OCI-LY7 (cell line): ENCODE data around the gene DCLRE1B. TPM values are rescaled to one million over a fixed set of nuclear protein-coding genes. Genes with fewer than 3 reads are reported as not detected.
A peak's percentile ranks its signal among the peaks of the same experiment; 100 is the strongest.

ENCODE experiments used
- BruUV-seq: library from RNA; stranded (reverse); fragments of 400-500 nt; replicated peaks from 2 replicates; lab custom pipeline; 2021; lab: Mats Ljungman, UMichigan
- CTCF ChIA-PET: fragments of 300-600 bp; sonication (Branson Sonifier 250); formaldehyde crosslinking; loops from one replicate; lab custom pipeline; 2022; ENCODE audit warnings: antibody characterized with exemption; ENCODE audit not compliant: unreplicated experiment; lab: Charles Lee
- POLR2A ChIA-PET: fragments of 300-600 bp; sonication (Branson Sonifier 250); formaldehyde crosslinking; loops from one replicate; lab custom pipeline; 2022; ENCODE audit warnings: antibody characterized with exemption; lab: Charles Lee
- DNase-seq: peaks from one replicate; pipeline ENCODE4 v3.0.0-alpha.2; 2015; ENCODE audit warnings: low spot score
- H2AFZ ChIP-seq: fragments of 200-600 bp; sonication (generic), shearing (Covaris generic); 2 replicates; pipeline ENCODE4 v1.6.1; 2014; ENCODE audit warnings: mild to moderate bottlenecking, antibody characterized with exemption, low read length, moderate library complexity
- H3K27ac ChIP-seq: fragments of 200-600 bp; sonication (generic); 2 replicates; pipeline ENCODE4 v1.5.1; 2014; ENCODE audit warnings: mixed run types, low read depth, mild to moderate bottlenecking, moderate library complexity, low read length, inconsistent platforms; ENCODE audit not compliant: poor library complexity, severe bottlenecking
- H3K36me3 ChIP-seq: fragments of 200-600 bp; sonication (generic); 2 replicates; pipeline ENCODE4 v1.6.1; 2014; ENCODE audit warnings: mild to moderate bottlenecking, antibody characterized with exemption, low read length, moderate library complexity, mixed read lengths; ENCODE audit not compliant: insufficient read depth
- H3K4me1 ChIP-seq: fragments of 200-600 bp; sonication (generic); 2 replicates; pipeline ENCODE4 v1.5.1; 2014; ENCODE audit warnings: mild to moderate bottlenecking, low read length; ENCODE audit not compliant: insufficient read depth, poor library complexity, severe bottlenecking
- H3K4me2 ChIP-seq: fragments of 200-600 bp; sonication (generic); 2 replicates; pipeline ENCODE4 v1.6.1; 2014; ENCODE audit warnings: mild to moderate bottlenecking, low read length
- H3K4me3 ChIP-seq: fragments of 200-600 bp; sonication (generic); 2 replicates; pipeline ENCODE4 v1.5.1; 2014; ENCODE audit warnings: mild to moderate bottlenecking, low read depth, low read length; ENCODE audit not compliant: poor library complexity, severe bottlenecking
- H3K79me2 ChIP-seq: fragments of 200-600 bp; sonication (generic); 2 replicates; pipeline ENCODE4 v1.6.1; 2016; ENCODE audit warnings: low read depth, mild to moderate bottlenecking, low read length, moderate library complexity, mixed read lengths; ENCODE audit not compliant: insufficient read depth
- H3K9me2 ChIP-seq: fragments of 200-600 bp; sonication (generic); 2 replicates; pipeline ENCODE4 v1.6.1; 2016; ENCODE audit warnings: mild to moderate bottlenecking, low read length, mixed read lengths; ENCODE audit not compliant: insufficient read depth
- H3K9me3 ChIP-seq: fragments of 200-600 bp; sonication (generic); 2 replicates; pipeline ENCODE4 v1.6.1; 2014; ENCODE audit warnings: mild to moderate bottlenecking, mixed run types, low read length, mixed read lengths
- H4K20me1 ChIP-seq: fragments of 200-600 bp; sonication (generic); 2 replicates; pipeline ENCODE4 v1.6.1; 2014; ENCODE audit warnings: mild to moderate bottlenecking, antibody characterized with exemption, low read length, moderate library complexity, mixed read lengths; ENCODE audit not compliant: insufficient read depth
- EZH2phosphoT487 ChIP-seq: fragments of 200-600 bp; sonication (generic); IDR thresholded peaks from 2 replicates; pipeline ENCODE4 v1.6.1; 2018; ENCODE audit warnings: low read depth, borderline replicate concordance, mild to moderate bottlenecking, mixed run types, antibody characterized with exemption, low read length, moderate library complexity, mixed read lengths
- intact Hi-C: fragments of 100-400 bp; cut with micrococcal nuclease; formaldehyde crosslinking; loops from one replicate; pipeline ENCODE4 v1.10.0; 2022; ENCODE audit not compliant: unreplicated experiment
- total RNA-seq, 2 experiments: library from RNA; depleted of rRNA in 1 of 2; stranded (reverse); fragments of >200 nt in 1 of 2; shearing (Covaris generic) in 1 of 2; gene quantifications; 2 replicates each; pipeline ENCODE4 v1.2.3, GENCODE V29; 2014 to 2022
- TF ChIP-seq, protein P1 (sequence below): fragments of 200-600 bp; sonication (generic); conservative IDR thresholded peaks from 2 replicates; pipeline ENCODE4 v1.5.1; 2014; ENCODE audit warnings: mild to moderate bottlenecking, antibody characterized with exemption, low read length, moderate library complexity, mixed read lengths

The DCLRE1B gene
- total RNA-seq, 2 experiments from 2014 or later = 17.3 to 20.8 TPM

DNA sequence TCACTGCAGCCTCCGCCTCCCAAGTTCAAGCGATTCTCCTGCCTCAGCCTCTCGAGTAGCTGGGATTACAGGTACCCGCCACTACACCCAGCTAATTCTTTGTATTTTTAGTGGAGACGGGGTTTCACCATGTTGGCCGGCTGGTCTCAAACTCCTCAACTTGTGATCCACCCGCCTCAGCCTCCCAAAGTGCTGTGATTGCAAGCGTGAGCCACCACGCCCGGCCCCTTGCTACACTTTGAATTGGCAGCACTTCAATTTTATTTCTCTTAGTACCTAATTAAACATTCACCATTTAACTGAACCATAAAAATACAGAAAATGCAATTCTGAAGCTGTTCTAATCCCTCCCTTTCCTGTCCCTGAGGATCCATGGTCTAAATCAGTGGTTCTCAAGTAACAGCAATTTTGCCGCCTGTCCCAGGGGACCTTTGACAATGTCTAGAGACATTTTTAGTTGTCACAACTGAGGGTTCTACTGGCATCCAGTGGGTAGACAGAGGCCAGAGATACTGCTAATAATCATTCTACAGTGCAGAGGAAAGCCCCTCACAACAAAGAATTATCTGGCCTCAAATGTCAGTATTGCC, 13.4 kb upstream of the DCLRE1B start:
- CTCF ChIA-PET = no interaction called here
- POLR2A ChIA-PET = interaction anchor here (0.6 to 1.2 kb wide), 8 partner anchors 12 to 817 kb away, joined by 3 to 6 read pairs (median 4); no protein-coding TSS in a partner anchor
- BruUV-seq = no TSS peak

DNA sequence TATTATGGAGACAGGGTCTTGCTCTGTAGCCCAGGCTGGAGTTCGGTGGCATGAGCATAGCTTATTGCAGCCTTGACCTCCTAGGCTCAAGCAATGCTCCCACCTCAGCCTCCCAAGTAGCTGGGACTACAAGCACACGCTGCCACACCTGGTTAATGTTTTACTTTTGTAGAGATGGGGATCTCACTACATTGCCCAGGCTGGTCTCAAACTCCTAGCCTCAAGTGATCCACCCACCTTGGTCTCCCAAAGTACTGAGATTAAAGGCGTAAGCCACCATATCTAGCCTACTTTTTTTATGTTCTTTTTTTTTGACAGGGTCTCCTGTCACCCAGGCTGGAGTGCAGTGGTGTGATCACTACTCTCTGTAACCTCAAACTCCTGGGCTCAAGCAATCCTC, 11.9 kb upstream of the DCLRE1B start:
- DNase-seq = no peak
- Histone ChIP-seq H3K4me1 (no peaks in the 10 kb centered on the region), H3K9me2 (no peaks in the 10 kb centered on the region), H3K9me3 (no peaks in the 10 kb centered on the region), H3K36me3 (peaks cover 51% of the 10 kb centered on the region), H4K20me1 (no peaks in the 10 kb centered on the region), H3K4me3 (no peak overlapping the region), H2AFZ (no peak overlapping the region), H3K27ac (no peak overlapping the region), H3K4me2 (no peak overlapping the region), H3K79me2 (no peaks in the 10 kb centered on the region)
- BruUV-seq = no TSS peak
- TF ChIP-seq, protein P1, sequence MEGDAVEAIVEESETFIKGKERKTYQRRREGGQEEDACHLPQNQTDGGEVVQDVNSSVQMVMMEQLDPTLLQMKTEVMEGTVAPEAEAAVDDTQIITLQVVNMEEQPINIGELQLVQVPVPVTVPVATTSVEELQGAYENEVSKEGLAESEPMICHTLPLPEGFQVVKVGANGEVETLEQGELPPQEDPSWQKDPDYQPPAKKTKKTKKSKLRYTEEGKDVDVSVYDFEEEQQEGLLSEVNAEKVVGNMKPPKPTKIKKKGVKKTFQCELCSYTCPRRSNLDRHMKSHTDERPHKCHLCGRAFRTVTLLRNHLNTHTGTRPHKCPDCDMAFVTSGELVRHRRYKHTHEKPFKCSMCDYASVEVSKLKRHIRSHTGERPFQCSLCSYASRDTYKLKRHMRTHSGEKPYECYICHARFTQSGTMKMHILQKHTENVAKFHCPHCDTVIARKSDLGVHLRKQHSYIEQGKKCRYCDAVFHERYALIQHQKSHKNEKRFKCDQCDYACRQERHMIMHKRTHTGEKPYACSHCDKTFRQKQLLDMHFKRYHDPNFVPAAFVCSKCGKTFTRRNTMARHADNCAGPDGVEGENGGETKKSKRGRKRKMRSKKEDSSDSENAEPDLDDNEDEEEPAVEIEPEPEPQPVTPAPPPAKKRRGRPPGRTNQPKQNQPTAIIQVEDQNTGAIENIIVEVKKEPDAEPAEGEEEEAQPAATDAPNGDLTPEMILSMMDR = no peak
- no peak for TF ChIP-seq EZH2phosphoT487
- intact Hi-C loops = no loop called here
- ChIA-PET POLR2A (interaction anchor here (0.7 to 2.0 kb wide), 4 partner anchors 10 to 24 kb away, joined by 3 to 7 read pairs (median 5); no protein-coding TSS in a partner anchor), CTCF (no interaction called here)

More for the DNA sequence above, 13.4 kb upstream of the DCLRE1B start:
- Histone ChIP-seq H3K79me2 (no peaks in the 10 kb centered on the region), H3K4me1 (no peaks in the 10 kb centered on the region), H2AFZ (no peak overlapping the region), H3K27ac (no peak overlapping the region), H3K36me3 (peaks cover 36% of the 10 kb centered on the region), H3K9me3 (no peaks in the 10 kb centered on the region), H4K20me1 (no peaks in the 10 kb centered on the region), H3K4me2 (no peak overlapping the region), H3K9me2 (no peaks in the 10 kb centered on the region), H3K4me3 (no peak overlapping the region)
- intact Hi-C loops = no loop called here
- TF ChIP-seq, protein P1 = no peak
- TF ChIP-seq EZH2phosphoT487 = no peak
- no peak for DNase-seq

DNA sequence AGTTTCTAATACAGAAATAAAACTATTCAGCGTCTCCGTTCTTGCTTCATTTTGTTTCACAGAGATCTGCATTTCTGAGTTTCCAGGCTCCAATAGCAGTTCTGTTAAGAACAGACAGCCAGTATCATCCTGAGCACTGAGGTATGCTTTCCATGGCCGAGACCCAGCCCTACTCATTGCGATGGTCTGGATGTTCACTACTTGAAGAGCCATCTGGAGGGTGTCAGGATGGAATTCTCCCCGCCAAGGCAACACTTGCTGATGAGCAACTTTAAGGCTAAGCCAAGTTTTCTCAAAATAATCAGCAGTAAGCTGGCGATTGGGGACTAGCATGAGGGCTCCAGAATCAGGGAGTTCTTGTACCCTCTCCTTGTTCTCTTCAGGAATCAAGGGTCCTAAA, 10.0 kb upstream of the DCLRE1B start:
- CTCF ChIA-PET = no interaction called here

More for the DNA sequence above, 10.0 kb upstream of the DCLRE1B start:
- no peak for DNase-seq
- TF ChIP-seq, protein P1 = no peak
- TF ChIP-seq EZH2phosphoT487 = no peak
- H3K9me2 ChIP-seq = no peaks in the 10 kb centered on the region
- POLR2A ChIA-PET = interaction anchor here (1.1 to 1.2 kb wide), 2 partner anchors 8 to 9 kb away, joined by 3 to 4 read pairs; no protein-coding TSS in a partner anchor
- H3K79me2 ChIP-seq = no peaks in the 10 kb centered on the region
- H3K4me3 ChIP-seq = no peak overlapping the region
- BruUV-seq = TSS peak; percentile 29
- no peaks in the 10 kb centered on the region for H4K20me1 ChIP-seq
- H3K27ac ChIP-seq = no peak overlapping the region
- H3K9me3 ChIP-seq = no peaks in the 10 kb centered on the region
- no peaks in the 10 kb centered on the region for H3K4me1 ChIP-seq
- no peak overlapping the region for H3K4me2 ChIP-seq
- H3K36me3 ChIP-seq = peaks cover 69% of the 10 kb centered on the region
- intact Hi-C loops = no loop called here
- no peak overlapping the region for H2AFZ ChIP-seq
